ENCODE data around the gene STX1A. TPM values are rescaled to one million over a fixed set of nuclear protein-coding genes. Genes with fewer than 3 reads are reported as not detected.

The STX1A gene
- total and polyA plus RNA-seq, 2 of the 13 experiments (the other 11 are each of a cell fraction or from before 2014, with no cell fraction given), result 6.1 to 12.2 TPM

- no peak for TF ChIP-seq MBNL3 (CRISPR knock-in tag; conservative IDR thresholded peaks at IDR 0.05)
- TF ChIP-seq JARID2 (CRISPR knock-in tag; IDR thresholded peaks at IDR 0.05; ENCODE audit: insufficient replicate concordance), result no peak
- TF ChIP-seq KLF9 (CRISPR knock-in tag; IDR thresholded peaks at IDR 0.05; ENCODE audit: low read depth), result no peak
- peak; percentile 52; the same call in 1 of the 2 replicates for TF ChIP-seq HOXA3 (CRISPR knock-in tag; IDR thresholded peaks at IDR 0.05)
- no peak for TF ChIP-seq U2AF1 (optimal IDR thresholded peaks at IDR 0.05; ENCODE audit: low read depth, low read length)
- no peak for TF ChIP-seq ZNF720 (CRISPR knock-in tag; IDR thresholded peaks at IDR 0.05)
- TF ChIP-seq ZNF557 (CRISPR knock-in tag; IDR thresholded peaks at IDR 0.05), result no peak
- TF ChIP-seq CCAR2 (optimal IDR thresholded peaks at IDR 0.05; ENCODE audit: low read depth, low read length), result no peak
- no peak for TF ChIP-seq MLXIP (CRISPR knock-in tag; IDR thresholded peaks at IDR 0.05; ENCODE audit: borderline replicate concordance)
- TF ChIP-seq, protein P1, sequence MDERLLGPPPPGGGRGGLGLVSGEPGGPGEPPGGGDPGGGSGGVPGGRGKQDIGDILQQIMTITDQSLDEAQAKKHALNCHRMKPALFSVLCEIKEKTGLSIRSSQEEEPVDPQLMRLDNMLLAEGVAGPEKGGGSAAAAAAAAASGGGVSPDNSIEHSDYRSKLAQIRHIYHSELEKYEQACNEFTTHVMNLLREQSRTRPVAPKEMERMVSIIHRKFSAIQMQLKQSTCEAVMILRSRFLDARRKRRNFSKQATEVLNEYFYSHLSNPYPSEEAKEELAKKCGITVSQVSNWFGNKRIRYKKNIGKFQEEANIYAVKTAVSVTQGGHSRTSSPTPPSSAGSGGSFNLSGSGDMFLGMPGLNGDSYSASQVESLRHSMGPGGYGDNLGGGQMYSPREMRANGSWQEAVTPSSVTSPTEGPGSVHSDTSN (CRISPR knock-in tag; IDR thresholded peaks at IDR 0.05), result no peak
- no peak for TF ChIP-seq PRPF4 (IDR thresholded peaks at IDR 0.05; ENCODE audit: low read depth, low read length, poor library complexity, severe bottlenecking)
- TF ChIP-seq FOXJ3 (CRISPR knock-in tag; IDR thresholded peaks at IDR 0.05; ENCODE audit: borderline replicate concordance), result peak; percentile 73; the same call in 1 of the 2 replicates
- TF ChIP-seq ZNF850 (CRISPR knock-in tag; conservative IDR thresholded peaks at IDR 0.05), result no peak
- TF ChIP-seq ZNF337 (CRISPR knock-in tag; IDR thresholded peaks at IDR 0.05; ENCODE audit: borderline replicate concordance, low read depth), result no peak
- TF ChIP-seq NR3C1 (CRISPR knock-in tag; IDR thresholded peaks at IDR 0.05), result no peak
- TF ChIP-seq, protein P2, sequence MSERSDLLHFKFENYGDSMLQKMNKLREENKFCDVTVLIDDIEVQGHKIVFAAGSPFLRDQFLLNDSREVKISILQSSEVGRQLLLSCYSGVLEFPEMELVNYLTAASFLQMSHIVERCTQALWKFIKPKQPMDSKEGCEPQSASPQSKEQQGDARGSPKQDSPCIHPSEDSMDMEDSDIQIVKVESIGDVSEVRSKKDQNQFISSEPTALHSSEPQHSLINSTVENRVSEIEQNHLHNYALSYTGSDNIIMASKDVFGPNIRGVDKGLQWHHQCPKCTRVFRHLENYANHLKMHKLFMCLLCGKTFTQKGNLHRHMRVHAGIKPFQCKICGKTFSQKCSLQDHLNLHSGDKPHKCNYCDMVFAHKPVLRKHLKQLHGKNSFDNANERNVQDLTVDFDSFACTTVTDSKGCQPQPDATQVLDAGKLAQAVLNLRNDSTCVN (CRISPR knock-in tag; IDR thresholded peaks at IDR 0.05; ENCODE audit: borderline replicate concordance), result no peak
- TF ChIP-seq KDM1A (CRISPR knock-in tag; IDR thresholded peaks at IDR 0.05), result peak; percentile 22; the same call in 1 of the 2 replicates
- TF ChIP-seq, protein P3, sequence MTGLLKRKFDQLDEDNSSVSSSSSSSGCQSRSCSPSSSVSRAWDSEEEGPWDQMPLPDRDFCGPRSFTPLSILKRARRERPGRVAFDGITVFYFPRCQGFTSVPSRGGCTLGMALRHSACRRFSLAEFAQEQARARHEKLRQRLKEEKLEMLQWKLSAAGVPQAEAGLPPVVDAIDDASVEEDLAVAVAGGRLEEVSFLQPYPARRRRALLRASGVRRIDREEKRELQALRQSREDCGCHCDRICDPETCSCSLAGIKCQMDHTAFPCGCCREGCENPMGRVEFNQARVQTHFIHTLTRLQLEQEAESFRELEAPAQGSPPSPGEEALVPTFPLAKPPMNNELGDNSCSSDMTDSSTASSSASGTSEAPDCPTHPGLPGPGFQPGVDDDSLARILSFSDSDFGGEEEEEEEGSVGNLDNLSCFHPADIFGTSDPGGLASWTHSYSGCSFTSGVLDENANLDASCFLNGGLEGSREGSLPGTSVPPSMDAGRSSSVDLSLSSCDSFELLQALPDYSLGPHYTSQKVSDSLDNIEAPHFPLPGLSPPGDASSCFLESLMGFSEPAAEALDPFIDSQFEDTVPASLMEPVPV (CRISPR knock-in tag; IDR thresholded peaks at IDR 0.05), result 0 out of 2 replicates have a peak, but pooled peaks have one; percentile 25
- TF ChIP-seq ZNF331 (CRISPR knock-in tag; IDR thresholded peaks at IDR 0.05), result no peak
- no peak for TF ChIP-seq PHB2 (IDR thresholded peaks at IDR 0.05; ENCODE audit: partially characterized antibody)
- TF ChIP-seq ZNF333 (CRISPR knock-in tag; IDR thresholded peaks at IDR 0.05; ENCODE audit: borderline replicate concordance), result no peak
- no peak for TF ChIP-seq ZMYM2 (CRISPR knock-in tag; IDR thresholded peaks at IDR 0.05)
Observed at GRCh38 chr7:73742753-73743641, 23.5 kb upstream of the STX1A start (continued).
